GM21360 (cell line): ENCODE data around the gene FBXO46.
"Not testable (repeated sequence)": the region's sequence is repeated elsewhere in the genome, so short reads cannot be mapped to it uniquely, and the experiment has no call there.

Source experiments
- ATAC-seq: cut with Tn5 transposase; IDR thresholded peaks from one replicate; pipeline ENCODE4 v1.9.1; 2021; ENCODE audit warnings: mild to moderate bottlenecking, moderate library complexity; ENCODE audit not compliant: unreplicated experiment

Gene FBXO46

GRCh38 chr19:45729800-45730290 is 851 bp downstream of the FBXO46 start:
- ATAC-seq = no peak

- ATAC-seq = not testable (repeated sequence)
Measured at GRCh38 chr19:45728683-45729082, 2.0 kb downstream of the FBXO46 start.

- ATAC-seq = not testable (repeated sequence)
Measured at GRCh38 chr19:45720065-45720464, 10.6 kb downstream of the FBXO46 start.

GRCh38 chr19:45717983-45718650 is 12.6 kb downstream of the FBXO46 start:
- ATAC-seq = no peak

GRCh38 chr19:45717131-45717982 is 13.3 kb downstream of the FBXO46 start:
- peak; percentile 91 for ATAC-seq

- no peak for ATAC-seq
Measured at GRCh38 chr19:45716359-45717130, 14.2 kb downstream of the FBXO46 start.

GRCh38 chr19:45715139-45715538 is 15.6 kb downstream of the FBXO46 start:
- no peak for ATAC-seq

- no peak for ATAC-seq
Measured at GRCh38 chr19:45713141-45713540, 17.6 kb downstream of the FBXO46 start.

- ATAC-seq = no peak
Measured at GRCh38 chr19:45712699-45713067, 18.0 kb downstream of the FBXO46 start.

GRCh38 chr19:45711851-45712698 is 18.6 kb downstream of the FBXO46 start:
- no peak for ATAC-seq

GRCh38 chr19:45710356-45711130 is 20.2 kb downstream of the FBXO46 start:
- no peak for ATAC-seq

GRCh38 chr19:45705710-45706415 is 24.8 kb downstream of the FBXO46 start:
- ATAC-seq = no peak

GRCh38 chr19:45705115-45705514 is 25.6 kb downstream of the FBXO46 start:
- ATAC-seq = no peak

- ATAC-seq = no peak
Measured at GRCh38 chr19:45701676-45702075, 29.0 kb downstream of the FBXO46 start.

GRCh38 chr19:45693106-45693788 is 37.4 kb downstream of the FBXO46 start:
- no peak for ATAC-seq

- ATAC-seq = peak; percentile 75
Measured at GRCh38 chr19:45692187-45693105, 38.2 kb downstream of the FBXO46 start, which contains the start of gene QPCTL. Gene QPCTL (plus strand): TSS chr19:45692666. CDS start chr19:45692704, 38 bp downstream.

GRCh38 chr19:45691516-45692186 is 39.0 kb downstream of the FBXO46 start, which contains the start of gene SNRPD2:
Gene SNRPD2 (minus strand): TSS chr19:45691953. CDS start chr19:45691888, 65 bp downstream.
- peak; percentile 43 for ATAC-seq
